ENCODE data around the gene ARHGAP22. TPM values are rescaled to one million over a fixed set of nuclear protein-coding genes. Genes with fewer than 3 reads are reported as not detected.

The ARHGAP22 gene
- total RNA-seq, 2 experiments from 2014 or later = 0.19 to 0.46 TPM

- Histone ChIP-seq H3K27ac (ENCODE audit: low read depth, low read length, poor library complexity, severe bottlenecking) (no peak overlapping the region), H2AFZ (ENCODE audit: low read length) (no peak overlapping the region), H3K9me2 (ENCODE audit: insufficient read depth, low read length) (no peaks in the 10 kb centered on the region), H3K4me3 (ENCODE audit: low read depth, low read length, poor library complexity, severe bottlenecking) (no peak overlapping the region), H3K9me3 (ENCODE audit: low read length) (no peaks in the 10 kb centered on the region), H3K79me2 (ENCODE audit: insufficient read depth, low read depth, low read length) (no peaks in the 10 kb centered on the region), H4K20me1 (ENCODE audit: insufficient read depth, low read length) (no peaks in the 10 kb centered on the region), H3K36me3 (ENCODE audit: insufficient read depth, low read length) (no peaks in the 10 kb centered on the region), H3K4me1 (ENCODE audit: insufficient read depth, low read length, poor library complexity, severe bottlenecking) (peaks cover 5% of the 10 kb centered on the region), H3K4me2 (ENCODE audit: low read length) (no peak overlapping the region)
- intact Hi-C loops (cut with micrococcal nuclease; ENCODE audit: unreplicated experiment) = loop anchor here (5.0 to 10.0 kb wide), 2 partner anchors 144 to 292 kb away; no protein-coding TSS in a partner anchor
- no peak for TF ChIP-seq EZH2phosphoT487 (IDR thresholded peaks at IDR 0.05; ENCODE audit: borderline replicate concordance, low read depth, low read length)
- TF ChIP-seq, protein P1, sequence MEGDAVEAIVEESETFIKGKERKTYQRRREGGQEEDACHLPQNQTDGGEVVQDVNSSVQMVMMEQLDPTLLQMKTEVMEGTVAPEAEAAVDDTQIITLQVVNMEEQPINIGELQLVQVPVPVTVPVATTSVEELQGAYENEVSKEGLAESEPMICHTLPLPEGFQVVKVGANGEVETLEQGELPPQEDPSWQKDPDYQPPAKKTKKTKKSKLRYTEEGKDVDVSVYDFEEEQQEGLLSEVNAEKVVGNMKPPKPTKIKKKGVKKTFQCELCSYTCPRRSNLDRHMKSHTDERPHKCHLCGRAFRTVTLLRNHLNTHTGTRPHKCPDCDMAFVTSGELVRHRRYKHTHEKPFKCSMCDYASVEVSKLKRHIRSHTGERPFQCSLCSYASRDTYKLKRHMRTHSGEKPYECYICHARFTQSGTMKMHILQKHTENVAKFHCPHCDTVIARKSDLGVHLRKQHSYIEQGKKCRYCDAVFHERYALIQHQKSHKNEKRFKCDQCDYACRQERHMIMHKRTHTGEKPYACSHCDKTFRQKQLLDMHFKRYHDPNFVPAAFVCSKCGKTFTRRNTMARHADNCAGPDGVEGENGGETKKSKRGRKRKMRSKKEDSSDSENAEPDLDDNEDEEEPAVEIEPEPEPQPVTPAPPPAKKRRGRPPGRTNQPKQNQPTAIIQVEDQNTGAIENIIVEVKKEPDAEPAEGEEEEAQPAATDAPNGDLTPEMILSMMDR (conservative IDR thresholded peaks at IDR 0.05; ENCODE audit: low read length) = no peak
- no peak for DNase-seq (ENCODE audit: low spot score)
- BruUV-seq (replicated peaks) = no TSS peak
- ChIA-PET CTCF (ENCODE audit: unreplicated experiment) (no interaction called here), POLR2A (interaction anchor here (0.5 kb wide), 1 partner anchor 732 kb away, joined by 3 read pairs; no protein-coding TSS in a partner anchor)
Measured at GRCh38 chr10:48508791-48509772, 95.8 kb downstream of the ARHGAP22 start.

GRCh38 chr10:48507933-48508790, 96.7 kb downstream of the ARHGAP22 start:
- no peak overlapping the region for H3K27ac ChIP-seq (ENCODE audit: low read depth, low read length, poor library complexity, severe bottlenecking)
- no peak overlapping the region for H2AFZ ChIP-seq (ENCODE audit: low read length)
- TF ChIP-seq, protein P1 (conservative IDR thresholded peaks at IDR 0.05; ENCODE audit: low read length) = no peak
- no peak for TF ChIP-seq EZH2phosphoT487 (IDR thresholded peaks at IDR 0.05; ENCODE audit: borderline replicate concordance, low read depth, low read length)
- H3K4me2 ChIP-seq (ENCODE audit: low read length) = no peak overlapping the region
- POLR2A ChIA-PET = no interaction called here
- intact Hi-C loops (cut with micrococcal nuclease; ENCODE audit: unreplicated experiment) = loop anchor here (5.0 to 10.0 kb wide), 2 partner anchors 143 to 291 kb away; no protein-coding TSS in a partner anchor
- no peaks in the 10 kb centered on the region for H3K9me3 ChIP-seq (ENCODE audit: low read length)
- CTCF ChIA-PET (ENCODE audit: unreplicated experiment) = no interaction called here
- peaks cover 5% of the 10 kb centered on the region for H3K4me1 ChIP-seq (ENCODE audit: insufficient read depth, low read length, poor library complexity, severe bottlenecking)
- no TSS peak for BruUV-seq (replicated peaks)
- no peaks in the 10 kb centered on the region for H3K9me2 ChIP-seq (ENCODE audit: insufficient read depth, low read length)
- H3K4me3 ChIP-seq (ENCODE audit: low read depth, low read length, poor library complexity, severe bottlenecking) = no peak overlapping the region
- no peaks in the 10 kb centered on the region for H3K79me2 ChIP-seq (ENCODE audit: insufficient read depth, low read depth, low read length)
- no peak for DNase-seq (ENCODE audit: low spot score)
- H3K36me3 ChIP-seq (ENCODE audit: insufficient read depth, low read length) = no peaks in the 10 kb centered on the region
- no peaks in the 10 kb centered on the region for H4K20me1 ChIP-seq (ENCODE audit: insufficient read depth, low read length)

Measured in OCI-LY7 (cell line).